Measurements from ENCODE around the gene PPP1CB. TPM values are rescaled to one million over a fixed set of nuclear protein-coding genes. Genes with fewer than 3 reads are reported as not detected.

The PPP1CB gene
- polyA plus RNA-seq, 1 of the 3 experiments (the other 2 are of a cell fraction): 24.7 TPM

DNA sequence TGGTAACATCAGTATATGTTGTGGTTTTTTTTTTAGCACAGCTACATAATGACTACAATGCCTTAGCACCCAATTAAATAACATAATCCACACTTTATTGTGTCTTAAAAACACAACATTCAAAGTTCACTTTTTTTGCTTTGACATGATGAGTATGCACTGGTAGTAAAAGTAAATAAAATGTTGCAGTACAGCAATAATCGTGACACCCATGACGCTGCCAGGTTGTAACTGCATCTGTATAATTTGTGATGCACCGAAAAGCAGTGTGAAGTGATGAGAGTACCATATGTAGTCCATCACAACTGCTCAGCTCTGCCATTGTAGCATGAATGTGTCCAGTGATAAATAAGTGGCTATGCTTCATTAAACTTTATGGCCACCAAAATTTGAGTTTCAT lies 15.7 kb downstream of the PPP1CB start (continued):
- TF ChIP-seq FOXM1 (IDR thresholded peaks at IDR 0.05; ENCODE audit: low read depth): no peak
- no peak for TF ChIP-seq SIN3A (IDR thresholded peaks at IDR 0.05; ENCODE audit: borderline replicate concordance, low read depth, low read length)

DNA sequence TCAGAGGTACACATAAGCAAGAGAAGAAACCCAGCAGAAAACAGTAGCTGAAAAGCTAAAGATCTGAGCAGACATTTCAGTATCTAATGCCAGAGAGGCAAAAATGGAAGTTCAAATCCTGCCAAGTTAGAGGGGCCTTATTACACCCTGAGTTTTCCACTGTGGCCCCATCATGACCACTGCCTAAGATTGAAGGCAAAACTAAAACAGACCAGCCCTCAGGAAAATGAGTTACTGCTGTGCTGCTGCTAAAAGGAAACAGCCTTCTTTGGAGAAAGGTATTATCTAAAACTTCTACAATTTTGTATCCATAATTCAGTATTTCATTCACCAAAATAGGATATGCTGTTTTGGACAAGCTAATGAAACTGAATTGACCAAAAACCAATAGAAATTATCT lies 16.8 kb downstream of the PPP1CB start:
- POLR2A ChIA-PET: no interaction called here

More for the DNA sequence above, 16.8 kb downstream of the PPP1CB start:
- H3K4me1 ChIP-seq (ENCODE audit: control insufficient read depth in 1 of 2, insufficient read depth in 2 of 2, low read depth in 1 of 2, low read length in 1 of 2): peaks cover 0 to 21% of the 10 kb centered on the region in 2 experiments; a peak in 2 of 4 replicates
- H3K9me3 ChIP-seq: no peaks in the 10 kb centered on the region
- H3K27me3 ChIP-seq (ENCODE audit: insufficient read depth): no peaks in the 10 kb centered on the region
- H3K4me3 ChIP-seq (ENCODE audit: low read depth in 2 of 2, low read length in 1 of 2): no peak overlapping the region
- H3K9ac ChIP-seq: no peak overlapping the region
- peaks cover 98% of the 10 kb centered on the region for H4K20me1 ChIP-seq (ENCODE audit: insufficient read depth)
- CTCF ChIA-PET: interaction anchor here (0.6 to 1.6 kb wide), 2 partner anchors 10 to 31 kb away, joined by 3 read pairs; no protein-coding TSS in a partner anchor
- TF ChIP-seq RFX5 (IDR thresholded peaks at IDR 0.05; ENCODE audit: low read length) (no peak), GATA2 (CRISPR knock-in tag; IDR thresholded peaks at IDR 0.05) (no peak), RCOR1 (IDR thresholded peaks at IDR 0.05; ENCODE audit: low read length) (no peak), NRF1 (IDR thresholded peaks at IDR 0.05; ENCODE audit: low read depth, low read length) (no peak), RXRA (IDR thresholded peaks at IDR 0.05; ENCODE audit: borderline replicate concordance, low read depth) (no peak), TCF12 (IDR thresholded peaks at IDR 0.05) (no peak), RAD21 (IDR thresholded peaks at IDR 0.05; ENCODE audit: low read length) (no peak), TEAD4 (IDR thresholded peaks at IDR 0.05; ENCODE audit: borderline replicate concordance, insufficient read depth) (no peak), GABPA (IDR thresholded peaks at IDR 0.05; ENCODE audit: low read depth) (no peak), NFIC (IDR thresholded peaks at IDR 0.05; ENCODE audit: borderline replicate concordance) (no peak), FOXM1 (IDR thresholded peaks at IDR 0.05; ENCODE audit: low read depth) (no peak)
- TF ChIP-seq, protein P1, sequence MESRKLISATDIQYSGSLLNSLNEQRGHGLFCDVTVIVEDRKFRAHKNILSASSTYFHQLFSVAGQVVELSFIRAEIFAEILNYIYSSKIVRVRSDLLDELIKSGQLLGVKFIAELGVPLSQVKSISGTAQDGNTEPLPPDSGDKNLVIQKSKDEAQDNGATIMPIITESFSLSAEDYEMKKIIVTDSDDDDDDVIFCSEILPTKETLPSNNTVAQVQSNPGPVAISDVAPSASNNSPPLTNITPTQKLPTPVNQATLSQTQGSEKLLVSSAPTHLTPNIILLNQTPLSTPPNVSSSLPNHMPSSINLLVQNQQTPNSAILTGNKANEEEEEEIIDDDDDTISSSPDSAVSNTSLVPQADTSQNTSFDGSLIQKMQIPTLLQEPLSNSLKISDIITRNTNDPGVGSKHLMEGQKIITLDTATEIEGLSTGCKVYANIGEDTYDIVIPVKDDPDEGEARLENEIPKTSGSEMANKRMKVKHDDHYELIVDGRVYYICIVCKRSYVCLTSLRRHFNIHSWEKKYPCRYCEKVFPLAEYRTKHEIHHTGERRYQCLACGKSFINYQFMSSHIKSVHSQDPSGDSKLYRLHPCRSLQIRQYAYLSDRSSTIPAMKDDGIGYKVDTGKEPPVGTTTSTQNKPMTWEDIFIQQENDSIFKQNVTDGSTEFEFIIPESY (IDR thresholded peaks at IDR 0.05; ENCODE audit: borderline replicate concordance, low read depth): no peak
- TF ChIP-seq, protein P2, sequence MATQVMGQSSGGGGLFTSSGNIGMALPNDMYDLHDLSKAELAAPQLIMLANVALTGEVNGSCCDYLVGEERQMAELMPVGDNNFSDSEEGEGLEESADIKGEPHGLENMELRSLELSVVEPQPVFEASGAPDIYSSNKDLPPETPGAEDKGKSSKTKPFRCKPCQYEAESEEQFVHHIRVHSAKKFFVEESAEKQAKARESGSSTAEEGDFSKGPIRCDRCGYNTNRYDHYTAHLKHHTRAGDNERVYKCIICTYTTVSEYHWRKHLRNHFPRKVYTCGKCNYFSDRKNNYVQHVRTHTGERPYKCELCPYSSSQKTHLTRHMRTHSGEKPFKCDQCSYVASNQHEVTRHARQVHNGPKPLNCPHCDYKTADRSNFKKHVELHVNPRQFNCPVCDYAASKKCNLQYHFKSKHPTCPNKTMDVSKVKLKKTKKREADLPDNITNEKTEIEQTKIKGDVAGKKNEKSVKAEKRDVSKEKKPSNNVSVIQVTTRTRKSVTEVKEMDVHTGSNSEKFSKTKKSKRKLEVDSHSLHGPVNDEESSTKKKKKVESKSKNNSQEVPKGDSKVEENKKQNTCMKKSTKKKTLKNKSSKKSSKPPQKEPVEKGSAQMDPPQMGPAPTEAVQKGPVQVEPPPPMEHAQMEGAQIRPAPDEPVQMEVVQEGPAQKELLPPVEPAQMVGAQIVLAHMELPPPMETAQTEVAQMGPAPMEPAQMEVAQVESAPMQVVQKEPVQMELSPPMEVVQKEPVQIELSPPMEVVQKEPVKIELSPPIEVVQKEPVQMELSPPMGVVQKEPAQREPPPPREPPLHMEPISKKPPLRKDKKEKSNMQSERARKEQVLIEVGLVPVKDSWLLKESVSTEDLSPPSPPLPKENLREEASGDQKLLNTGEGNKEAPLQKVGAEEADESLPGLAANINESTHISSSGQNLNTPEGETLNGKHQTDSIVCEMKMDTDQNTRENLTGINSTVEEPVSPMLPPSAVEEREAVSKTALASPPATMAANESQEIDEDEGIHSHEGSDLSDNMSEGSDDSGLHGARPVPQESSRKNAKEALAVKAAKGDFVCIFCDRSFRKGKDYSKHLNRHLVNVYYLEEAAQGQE (IDR thresholded peaks at IDR 0.05; ENCODE audit: low read depth, low read length): no peak
- TF ChIP-seq, protein P3, sequence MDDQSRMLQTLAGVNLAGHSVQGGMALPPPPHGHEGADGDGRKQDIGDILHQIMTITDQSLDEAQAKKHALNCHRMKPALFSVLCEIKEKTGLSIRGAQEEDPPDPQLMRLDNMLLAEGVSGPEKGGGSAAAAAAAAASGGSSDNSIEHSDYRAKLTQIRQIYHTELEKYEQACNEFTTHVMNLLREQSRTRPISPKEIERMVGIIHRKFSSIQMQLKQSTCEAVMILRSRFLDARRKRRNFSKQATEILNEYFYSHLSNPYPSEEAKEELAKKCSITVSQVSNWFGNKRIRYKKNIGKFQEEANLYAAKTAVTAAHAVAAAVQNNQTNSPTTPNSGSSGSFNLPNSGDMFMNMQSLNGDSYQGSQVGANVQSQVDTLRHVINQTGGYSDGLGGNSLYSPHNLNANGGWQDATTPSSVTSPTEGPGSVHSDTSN (IDR thresholded peaks at IDR 0.05): no peak
- TF ChIP-seq, protein P4, sequence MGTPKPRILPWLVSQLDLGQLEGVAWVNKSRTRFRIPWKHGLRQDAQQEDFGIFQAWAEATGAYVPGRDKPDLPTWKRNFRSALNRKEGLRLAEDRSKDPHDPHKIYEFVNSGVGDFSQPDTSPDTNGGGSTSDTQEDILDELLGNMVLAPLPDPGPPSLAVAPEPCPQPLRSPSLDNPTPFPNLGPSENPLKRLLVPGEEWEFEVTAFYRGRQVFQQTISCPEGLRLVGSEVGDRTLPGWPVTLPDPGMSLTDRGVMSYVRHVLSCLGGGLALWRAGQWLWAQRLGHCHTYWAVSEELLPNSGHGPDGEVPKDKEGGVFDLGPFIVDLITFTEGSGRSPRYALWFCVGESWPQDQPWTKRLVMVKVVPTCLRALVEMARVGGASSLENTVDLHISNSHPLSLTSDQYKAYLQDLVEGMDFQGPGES (IDR thresholded peaks at IDR 0.05; ENCODE audit: low read depth, low read length): no peak
- peaks cover 0 to 15% of the 10 kb centered on the region in 2 experiments for H3K36me3 ChIP-seq (replicated peaks in 1 of 2; ENCODE audit: control insufficient read depth in 1 of 2, insufficient read depth in 2 of 2, low read length in 1 of 2)
- no peak overlapping the region for H3K4me2 ChIP-seq
- H3K79me2 ChIP-seq (ENCODE audit: insufficient read depth): peaks cover 100% of the 10 kb centered on the region
- H3K27ac ChIP-seq (ENCODE audit: low read depth in 2 of 2, low read length in 1 of 2): no peak overlapping the region
- H2AFZ ChIP-seq (ENCODE audit: low read depth): no peak overlapping the region
- H3K9me2 ChIP-seq: no peaks in the 10 kb centered on the region
- no peak for DNase-seq
- H3F3A ChIP-seq (replicated peaks; ENCODE audit: insufficient read depth): peaks cover 18% of the 10 kb centered on the region

All from SK-N-SH (cell line).